ENCODE results near the gene ZIC5.

Gene ZIC5

GRCh38 chr13:99995104-99995588 is 23.6 kb upstream of the ZIC5 start:
- no peak for TF ChIP-seq EZH2phosphoT487 (IDR thresholded peaks at IDR 0.05; ENCODE audit: borderline replicate concordance)
- TF ChIP-seq, protein P1, sequence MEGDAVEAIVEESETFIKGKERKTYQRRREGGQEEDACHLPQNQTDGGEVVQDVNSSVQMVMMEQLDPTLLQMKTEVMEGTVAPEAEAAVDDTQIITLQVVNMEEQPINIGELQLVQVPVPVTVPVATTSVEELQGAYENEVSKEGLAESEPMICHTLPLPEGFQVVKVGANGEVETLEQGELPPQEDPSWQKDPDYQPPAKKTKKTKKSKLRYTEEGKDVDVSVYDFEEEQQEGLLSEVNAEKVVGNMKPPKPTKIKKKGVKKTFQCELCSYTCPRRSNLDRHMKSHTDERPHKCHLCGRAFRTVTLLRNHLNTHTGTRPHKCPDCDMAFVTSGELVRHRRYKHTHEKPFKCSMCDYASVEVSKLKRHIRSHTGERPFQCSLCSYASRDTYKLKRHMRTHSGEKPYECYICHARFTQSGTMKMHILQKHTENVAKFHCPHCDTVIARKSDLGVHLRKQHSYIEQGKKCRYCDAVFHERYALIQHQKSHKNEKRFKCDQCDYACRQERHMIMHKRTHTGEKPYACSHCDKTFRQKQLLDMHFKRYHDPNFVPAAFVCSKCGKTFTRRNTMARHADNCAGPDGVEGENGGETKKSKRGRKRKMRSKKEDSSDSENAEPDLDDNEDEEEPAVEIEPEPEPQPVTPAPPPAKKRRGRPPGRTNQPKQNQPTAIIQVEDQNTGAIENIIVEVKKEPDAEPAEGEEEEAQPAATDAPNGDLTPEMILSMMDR (conservative IDR thresholded peaks at IDR 0.05; ENCODE audit: low read length): no peak
- Histone ChIP-seq H3K9me3 (ENCODE audit: insufficient read depth, low read depth, low read length) (no peaks in the 10 kb centered on the region), H3F3A (ENCODE audit: low read depth) (no peaks in the 10 kb centered on the region), H4K20me1 (ENCODE audit: insufficient read depth, low read length, poor library complexity, severe bottlenecking) (no peaks in the 10 kb centered on the region), H3K4me2 (ENCODE audit: low read depth, low read length, poor library complexity, severe bottlenecking) (no peak overlapping the region), H3K79me2 (ENCODE audit: insufficient read depth, low read length) (no peaks in the 10 kb centered on the region), H3K9me2 (replicated peaks; ENCODE audit: low read depth, low read length) (no peaks in the 10 kb centered on the region), H3K27me3 (ENCODE audit: insufficient read depth, low read length, poor library complexity, severe bottlenecking) (no peaks in the 10 kb centered on the region), H3K9ac (ENCODE audit: low read depth, low read length, poor library complexity, severe bottlenecking) (no peak overlapping the region), H3K4me1 (ENCODE audit: insufficient read depth, low read length, poor library complexity, severe bottlenecking) (peaks cover 6% of the 10 kb centered on the region), H3K4me3 (ENCODE audit: low read length, poor library complexity, severe bottlenecking) (no peak overlapping the region), H3K36me3 (ENCODE audit: insufficient read depth, low read length) (no peaks in the 10 kb centered on the region), H2AFZ (ENCODE audit: low read length) (no peak overlapping the region)

DNA sequence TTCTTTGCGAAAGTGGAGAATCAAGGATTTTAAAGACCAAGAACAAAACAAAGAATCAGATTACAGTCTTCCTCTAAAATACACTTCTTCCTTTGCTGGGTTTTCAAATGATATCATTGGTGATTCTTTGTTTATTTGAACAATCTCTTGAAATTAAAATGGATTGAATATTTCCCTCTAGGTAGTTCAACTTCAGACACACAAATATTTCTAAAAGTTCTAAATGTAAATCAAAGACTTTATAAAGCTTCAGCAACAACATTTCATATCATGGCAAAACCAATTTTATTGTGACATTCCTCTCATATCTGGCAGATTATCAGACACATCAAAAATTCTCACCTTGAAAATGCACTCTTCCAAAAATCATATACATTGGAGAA is 23.1 kb upstream of the ZIC5 start:
- Histone ChIP-seq H4K20me1 (ENCODE audit: insufficient read depth, low read length, poor library complexity, severe bottlenecking) (no peaks in the 10 kb centered on the region), H3F3A (ENCODE audit: low read depth) (no peaks in the 10 kb centered on the region), H3K79me2 (ENCODE audit: insufficient read depth, low read length) (no peaks in the 10 kb centered on the region), H3K9me3 (ENCODE audit: insufficient read depth, low read depth, low read length) (no peaks in the 10 kb centered on the region), H3K4me3 (ENCODE audit: low read length, poor library complexity, severe bottlenecking) (no peak overlapping the region), H3K4me2 (ENCODE audit: low read depth, low read length, poor library complexity, severe bottlenecking) (no peak overlapping the region), H3K4me1 (ENCODE audit: insufficient read depth, low read length, poor library complexity, severe bottlenecking) (peaks cover 6% of the 10 kb centered on the region), H3K27me3 (ENCODE audit: insufficient read depth, low read length, poor library complexity, severe bottlenecking) (no peaks in the 10 kb centered on the region), H3K9me2 (replicated peaks; ENCODE audit: low read depth, low read length) (no peaks in the 10 kb centered on the region), H2AFZ (ENCODE audit: low read length) (no peak overlapping the region), H3K9ac (ENCODE audit: low read depth, low read length, poor library complexity, severe bottlenecking) (no peak overlapping the region), H3K36me3 (ENCODE audit: insufficient read depth, low read length) (no peaks in the 10 kb centered on the region)
- TF ChIP-seq EZH2phosphoT487 (IDR thresholded peaks at IDR 0.05; ENCODE audit: borderline replicate concordance): no peak
- TF ChIP-seq, protein P1 (conservative IDR thresholded peaks at IDR 0.05; ENCODE audit: low read length): no peak

DNA sequence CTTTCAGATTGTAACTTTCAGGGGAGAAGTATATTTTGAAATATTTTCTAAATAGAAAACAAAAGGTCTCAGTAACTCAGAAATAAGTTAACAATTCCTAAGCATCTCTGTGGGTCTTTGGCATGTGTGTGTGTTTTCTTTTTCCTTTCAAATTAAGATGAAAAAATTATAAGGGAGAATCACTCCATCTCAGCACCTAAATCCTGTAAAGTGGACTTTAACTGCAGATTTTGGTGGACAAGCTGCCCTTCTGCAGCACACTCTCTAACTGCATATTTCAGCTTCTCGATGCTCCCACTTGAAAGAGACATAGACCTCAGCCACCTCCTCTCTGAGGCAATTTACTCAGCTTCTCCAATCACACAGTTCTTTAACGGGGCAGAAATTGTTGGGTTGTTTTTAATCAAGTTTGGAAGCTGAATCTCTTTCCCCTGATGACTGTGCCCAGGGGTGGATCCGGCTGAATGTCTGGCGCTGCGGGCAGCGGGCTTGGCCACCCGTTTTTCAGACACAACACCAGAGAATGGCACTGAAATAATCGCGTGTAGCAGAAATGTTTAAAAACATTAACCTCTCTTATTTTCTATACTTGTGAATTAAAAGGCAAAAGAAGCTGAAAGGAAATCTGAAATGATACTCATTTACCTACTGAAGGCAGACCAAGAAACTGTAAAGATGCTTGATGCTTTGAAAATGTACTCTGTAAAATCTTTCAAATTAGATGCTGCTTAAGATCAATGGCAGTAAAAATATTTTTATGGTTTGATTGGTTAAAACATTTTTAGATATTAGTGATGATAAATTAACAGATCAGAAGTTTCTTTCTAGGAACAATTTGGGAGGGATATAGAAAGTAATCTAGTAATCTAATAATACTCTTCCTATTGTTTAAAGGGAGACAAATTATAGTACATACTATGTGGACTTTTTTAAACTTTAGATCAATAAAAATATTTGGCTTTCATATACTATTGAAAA is 22.4 kb upstream of the ZIC5 start:
- no peaks in the 10 kb centered on the region for H3K27me3 ChIP-seq (ENCODE audit: insufficient read depth, low read length, poor library complexity, severe bottlenecking)
- no peak overlapping the region for H3K9ac ChIP-seq (ENCODE audit: low read depth, low read length, poor library complexity, severe bottlenecking)
- no peak overlapping the region for H3K4me3 ChIP-seq (ENCODE audit: low read length, poor library complexity, severe bottlenecking)
- no peak overlapping the region for H2AFZ ChIP-seq (ENCODE audit: low read length)
- no peaks in the 10 kb centered on the region for H3K9me2 ChIP-seq (replicated peaks; ENCODE audit: low read depth, low read length)
- H4K20me1 ChIP-seq (ENCODE audit: insufficient read depth, low read length, poor library complexity, severe bottlenecking): no peaks in the 10 kb centered on the region
- H3K79me2 ChIP-seq (ENCODE audit: insufficient read depth, low read length): no peaks in the 10 kb centered on the region
- no peaks in the 10 kb centered on the region for H3F3A ChIP-seq (ENCODE audit: low read depth)
- H3K4me2 ChIP-seq (ENCODE audit: low read depth, low read length, poor library complexity, severe bottlenecking): no peak overlapping the region
- no peaks in the 10 kb centered on the region for H3K9me3 ChIP-seq (ENCODE audit: insufficient read depth, low read depth, low read length)
- H3K36me3 ChIP-seq (ENCODE audit: insufficient read depth, low read length): no peaks in the 10 kb centered on the region
- H3K4me1 ChIP-seq (ENCODE audit: insufficient read depth, low read length, poor library complexity, severe bottlenecking): peaks cover 6% of the 10 kb centered on the region
- no peak for TF ChIP-seq EZH2phosphoT487 (IDR thresholded peaks at IDR 0.05; ENCODE audit: borderline replicate concordance)
- TF ChIP-seq, protein P1 (conservative IDR thresholded peaks at IDR 0.05; ENCODE audit: low read length): no peak

Measured in Loucy (cell line).